Cardiac fibroblast (primary cell): ENCODE measurements around the gene WDR3.

ENCODE experiments used
- DNase-seq, 2 donors: peaks; one replicate each; pipeline versions ENCODE4 v3.0.0 to v3.0.0-alpha.2; 2010; ENCODE audit warnings: low read depth in 2 of 2
- H3K4me3 ChIP-seq, 2 donors: replicated peaks in 1 of 2; 1 replicate in 1 of 2; 2 replicates in 1 of 2; pipeline ENCODE4 v1.5.1; 2011; ENCODE audit warnings: low read depth in 2 of 2, low read length in 2 of 2, mild to moderate bottlenecking in 2 of 2, moderate library complexity in 1 of 2
- TF ChIP-seq, protein P1 (sequence below): IDR thresholded peaks from one replicate; pipeline ENCODE4 v1.5.1; 2011; ENCODE audit warnings: low read depth, mild to moderate bottlenecking, low read length, inconsistent platforms

Gene WDR3

DNA sequence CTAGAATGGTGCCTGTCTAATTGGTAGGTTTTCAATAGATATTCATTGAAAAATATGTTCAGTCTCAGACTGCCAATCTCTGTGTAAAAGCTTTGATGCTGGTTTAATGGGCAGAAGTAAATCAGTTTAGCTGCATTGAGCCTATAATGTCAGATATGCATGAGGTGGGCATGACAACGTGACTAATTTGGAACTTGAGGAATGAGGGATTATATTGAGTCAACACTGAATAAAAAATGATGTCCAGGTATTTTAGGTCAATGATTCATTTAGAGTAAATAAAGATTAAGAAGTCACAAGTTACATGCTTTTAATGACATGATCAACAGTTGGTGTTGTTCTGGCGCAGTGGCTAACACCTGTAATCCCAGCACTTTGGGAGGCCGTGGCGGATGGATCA is 3.0 kb downstream of the WDR3 start:
- no peak overlapping the region for H3K4me3 ChIP-seq
- TF ChIP-seq, protein P1, sequence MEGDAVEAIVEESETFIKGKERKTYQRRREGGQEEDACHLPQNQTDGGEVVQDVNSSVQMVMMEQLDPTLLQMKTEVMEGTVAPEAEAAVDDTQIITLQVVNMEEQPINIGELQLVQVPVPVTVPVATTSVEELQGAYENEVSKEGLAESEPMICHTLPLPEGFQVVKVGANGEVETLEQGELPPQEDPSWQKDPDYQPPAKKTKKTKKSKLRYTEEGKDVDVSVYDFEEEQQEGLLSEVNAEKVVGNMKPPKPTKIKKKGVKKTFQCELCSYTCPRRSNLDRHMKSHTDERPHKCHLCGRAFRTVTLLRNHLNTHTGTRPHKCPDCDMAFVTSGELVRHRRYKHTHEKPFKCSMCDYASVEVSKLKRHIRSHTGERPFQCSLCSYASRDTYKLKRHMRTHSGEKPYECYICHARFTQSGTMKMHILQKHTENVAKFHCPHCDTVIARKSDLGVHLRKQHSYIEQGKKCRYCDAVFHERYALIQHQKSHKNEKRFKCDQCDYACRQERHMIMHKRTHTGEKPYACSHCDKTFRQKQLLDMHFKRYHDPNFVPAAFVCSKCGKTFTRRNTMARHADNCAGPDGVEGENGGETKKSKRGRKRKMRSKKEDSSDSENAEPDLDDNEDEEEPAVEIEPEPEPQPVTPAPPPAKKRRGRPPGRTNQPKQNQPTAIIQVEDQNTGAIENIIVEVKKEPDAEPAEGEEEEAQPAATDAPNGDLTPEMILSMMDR, result no peak
- DNase-seq, result no peak

DNA sequence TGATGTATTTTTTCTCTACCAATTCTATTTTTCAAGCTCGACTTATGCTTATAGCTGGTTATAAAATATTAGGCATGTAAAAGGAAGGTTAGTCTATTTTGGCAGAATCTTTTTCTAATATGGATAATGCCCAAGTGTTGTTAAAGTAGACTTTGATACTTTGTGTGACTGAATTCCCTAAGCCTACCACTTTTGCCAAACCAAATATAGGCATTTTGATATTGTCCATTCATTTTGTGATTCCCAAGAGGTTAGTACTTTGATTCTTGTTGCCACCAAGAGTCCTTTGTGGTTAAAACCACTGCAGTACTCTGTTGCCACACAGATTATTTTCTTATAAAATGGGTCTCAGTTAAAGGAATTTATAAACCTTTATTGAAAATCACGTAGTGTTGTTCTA is 4.2 kb downstream of the WDR3 start:
- no peak overlapping the region for H3K4me3 ChIP-seq
- no peak for DNase-seq
- TF ChIP-seq, protein P1, result no peak

DNA sequence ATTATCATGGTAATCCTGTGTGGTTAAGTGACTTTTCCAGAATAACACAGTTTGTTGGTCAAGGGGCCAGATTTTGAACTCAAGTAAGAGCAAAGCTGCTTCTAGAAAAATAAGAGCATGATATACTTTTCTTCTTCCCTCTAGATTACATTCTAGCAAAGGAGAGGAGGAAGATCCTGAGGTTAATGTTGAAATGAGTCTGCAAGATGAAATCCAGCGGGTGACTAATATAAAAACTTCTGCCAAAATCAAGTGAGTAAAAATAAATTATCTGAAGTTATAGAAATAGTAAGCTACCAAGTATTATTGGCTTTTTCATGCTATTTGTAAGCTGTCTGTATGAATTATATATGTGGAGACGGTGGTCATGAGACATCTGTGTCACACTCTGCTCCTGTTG is 12.8 kb downstream of the WDR3 start:
- DNase-seq, result no peak
- H3K4me3 ChIP-seq, result no peak overlapping the region
- TF ChIP-seq, protein P1, result no peak

DNA sequence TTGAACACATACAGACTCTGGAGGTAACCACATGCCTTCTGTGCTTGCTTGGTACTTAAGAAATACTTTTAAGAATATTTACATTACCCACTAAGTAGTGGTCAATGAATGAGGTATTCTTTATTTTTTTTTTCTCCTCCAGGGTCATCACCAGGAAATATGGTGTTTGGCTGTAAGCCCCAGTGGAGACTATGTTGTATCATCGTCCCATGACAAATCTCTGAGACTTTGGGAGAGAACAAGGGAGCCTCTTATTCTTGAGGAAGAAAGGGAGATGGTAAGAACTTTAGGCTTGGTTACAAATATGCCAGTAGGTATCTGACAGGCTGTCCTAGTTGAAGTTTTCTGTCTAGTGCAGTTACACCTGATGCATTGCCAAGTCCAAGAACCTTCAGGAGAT is 22.8 kb downstream of the WDR3 start:
- TF ChIP-seq, protein P1, result no peak
- H3K4me3 ChIP-seq, result no peak overlapping the region
- DNase-seq, result no peak

DNA sequence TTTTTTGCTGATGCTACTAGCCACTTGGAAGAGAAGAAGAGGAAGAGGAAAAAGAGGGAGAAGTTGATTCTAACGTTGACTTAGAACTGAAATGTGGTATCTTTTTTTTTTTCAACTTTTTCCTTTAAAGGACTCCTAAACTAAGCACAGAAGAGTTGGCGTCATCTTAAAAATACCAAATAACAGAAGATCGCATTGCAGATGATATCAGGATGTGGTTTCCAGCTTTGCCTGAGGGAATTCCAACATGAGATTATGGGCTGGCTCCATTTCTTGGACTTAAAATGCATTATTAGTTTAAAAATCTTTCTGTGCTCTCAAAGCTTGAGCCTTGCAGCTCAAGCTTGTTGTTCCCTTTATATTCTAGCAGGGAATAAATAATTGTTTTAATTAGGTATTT is 29.8 kb downstream of the WDR3 start:
- no peak overlapping the region for H3K4me3 ChIP-seq
- TF ChIP-seq, protein P1, result no peak
- peak in 1 of 2 donors; percentile 36 for DNase-seq

DNA sequence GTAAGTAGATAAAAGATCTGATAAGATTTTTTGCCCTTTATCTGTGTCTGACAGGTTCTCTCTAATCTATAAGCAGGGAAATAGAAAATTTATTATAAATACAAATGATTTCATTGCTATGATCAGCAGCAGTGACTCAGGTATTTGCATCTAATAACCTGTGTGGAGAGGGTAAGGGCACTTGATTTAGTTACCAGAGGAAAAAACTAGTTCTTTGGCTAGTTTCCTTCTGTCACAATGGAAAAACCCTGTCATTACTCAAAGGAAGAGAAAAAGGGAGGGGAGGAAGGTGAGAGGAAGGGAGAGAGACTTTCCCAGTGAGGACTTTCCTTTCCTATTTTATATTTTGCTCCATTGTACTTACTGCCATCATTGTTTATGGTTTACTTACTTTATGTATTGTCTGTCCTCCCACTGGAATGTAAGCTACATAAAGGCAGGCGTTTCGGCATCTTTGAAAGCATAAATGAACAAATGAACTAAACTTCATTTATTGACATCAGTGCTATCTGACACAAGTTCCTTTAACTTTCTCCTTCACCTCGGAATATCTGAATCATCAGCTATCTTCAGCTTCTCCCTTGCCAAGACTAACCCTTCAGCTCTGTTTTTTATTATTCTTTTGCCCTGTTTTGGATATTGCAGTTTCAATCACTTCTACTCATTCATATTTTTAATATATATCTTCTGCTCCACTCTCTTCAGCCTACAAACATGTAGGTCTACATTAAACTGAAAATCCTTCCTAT is 34.9 kb downstream of the WDR3 start:
- no peak overlapping the region for H3K4me3 ChIP-seq
- DNase-seq, result peak; percentile 3 to 44
- TF ChIP-seq, protein P1, result no peak

DNA sequence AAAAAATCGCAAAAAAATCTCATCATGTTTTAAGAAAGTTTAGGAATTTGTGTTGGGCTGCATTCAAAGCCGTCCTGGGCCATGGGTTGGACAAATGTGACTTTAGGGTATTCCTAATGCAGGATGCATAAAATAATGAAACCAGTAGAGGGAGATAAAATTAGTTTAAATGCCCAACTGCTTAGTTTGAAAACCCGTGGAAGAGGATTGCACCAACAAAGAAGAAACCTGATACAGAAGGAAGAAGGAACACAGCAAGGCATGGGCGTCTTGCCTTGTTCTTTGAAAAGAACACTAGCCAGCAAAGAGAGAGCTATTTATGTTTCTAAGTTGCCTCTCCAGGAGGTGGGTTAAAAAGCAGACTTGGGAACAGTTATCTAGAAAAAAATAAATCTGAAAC is 37.9 kb downstream of the WDR3 start:
- TF ChIP-seq, protein P1, result no peak
- peak; percentile 52 to 71 for DNase-seq
- H3K4me3 ChIP-seq, result no peak overlapping the region
